GM19467 (cell line): ENCODE measurements around the gene DUSP16.
"Not testable (repeated sequence)": the region's sequence is repeated elsewhere in the genome, so short reads cannot be mapped to it uniquely, and the experiment has no call there.

Experiments
- ATAC-seq: cut with Tn5 transposase; IDR thresholded peaks from one replicate; pipeline ENCODE4 v1.9.1; 2021; ENCODE audit warnings: mild to moderate bottlenecking, moderate library complexity; ENCODE audit not compliant: unreplicated experiment

DUSP16 gene

DNA sequence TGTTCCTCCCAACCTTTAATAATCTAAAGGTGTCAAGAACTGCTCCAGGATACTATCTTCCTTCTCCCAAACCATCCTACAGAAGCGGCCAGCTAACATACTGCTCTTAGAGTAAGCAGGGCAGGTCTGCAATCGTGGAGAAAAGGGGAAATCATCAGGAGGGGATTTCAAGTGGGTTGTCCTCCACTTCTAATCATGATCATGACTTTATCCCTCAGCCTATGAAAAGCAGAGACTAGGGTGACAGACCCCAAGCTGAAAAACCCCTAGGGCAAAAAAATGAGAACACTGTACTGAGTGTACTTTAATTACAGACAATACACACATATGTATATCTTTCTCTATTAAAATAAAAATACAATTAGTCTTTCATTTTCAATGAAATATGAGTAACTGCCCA is 13.9 kb downstream of the DUSP16 start:
- no peak for ATAC-seq

DNA sequence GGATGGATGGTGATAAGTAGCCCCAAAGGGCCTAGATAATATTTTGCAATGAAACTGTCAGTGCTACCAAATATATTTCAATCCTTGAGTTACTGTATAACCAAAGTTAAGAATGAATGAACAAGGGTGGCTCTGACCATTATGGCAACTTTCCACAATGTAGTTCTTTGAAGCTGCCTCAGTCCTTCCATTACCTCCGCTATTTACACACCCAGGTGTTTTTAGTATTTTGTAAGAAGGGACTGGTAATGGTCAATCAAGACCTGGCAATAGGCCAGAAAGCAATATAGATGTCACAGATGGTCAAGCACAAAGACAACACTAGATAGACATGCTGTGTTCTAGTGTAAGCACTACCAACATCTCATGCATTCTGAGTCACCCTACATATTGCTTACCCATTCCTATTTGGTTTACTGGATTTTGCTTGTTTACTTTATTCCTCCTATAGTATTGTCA is 16.3 kb downstream of the DUSP16 start:
- no peak for ATAC-seq

DNA sequence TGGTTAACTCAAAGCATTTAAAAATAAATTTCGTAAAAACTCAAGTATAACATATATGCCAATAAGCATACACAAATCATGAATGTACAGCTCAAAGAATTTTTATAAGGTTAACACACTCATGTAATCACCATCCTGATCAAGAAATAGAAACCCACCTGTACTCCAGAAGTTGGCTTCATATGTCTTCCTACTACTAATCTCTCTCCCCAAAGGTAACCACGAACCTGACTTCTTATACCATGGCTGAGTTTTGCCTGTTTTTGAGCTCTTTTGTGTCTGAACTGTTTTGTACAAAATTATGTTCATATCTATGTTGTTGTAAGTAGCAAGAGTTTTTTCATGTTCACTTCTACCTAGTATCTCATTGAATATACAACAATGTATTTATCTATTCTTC is 18.7 kb downstream of the DUSP16 start:
- no peak for ATAC-seq

DNA sequence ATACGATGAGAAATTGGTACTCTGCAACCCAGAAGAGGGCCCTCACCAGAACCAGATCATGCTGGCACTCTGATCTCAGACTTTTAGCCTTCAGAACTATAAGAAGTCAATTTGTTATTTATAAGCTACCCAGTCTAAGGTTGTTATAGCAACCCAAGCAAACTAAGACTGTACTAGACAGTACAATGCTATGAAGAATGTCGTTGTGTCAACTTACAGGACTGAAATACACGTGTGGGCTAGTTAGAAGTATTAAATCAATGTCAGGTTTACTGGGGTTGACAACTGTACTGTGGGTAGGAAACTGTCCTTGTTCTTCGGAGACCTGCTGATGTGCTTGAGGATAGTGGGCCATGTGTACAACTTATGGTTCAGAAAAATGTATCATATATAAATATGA is 19.7 kb downstream of the DUSP16 start:
- ATAC-seq, result no peak

DNA sequence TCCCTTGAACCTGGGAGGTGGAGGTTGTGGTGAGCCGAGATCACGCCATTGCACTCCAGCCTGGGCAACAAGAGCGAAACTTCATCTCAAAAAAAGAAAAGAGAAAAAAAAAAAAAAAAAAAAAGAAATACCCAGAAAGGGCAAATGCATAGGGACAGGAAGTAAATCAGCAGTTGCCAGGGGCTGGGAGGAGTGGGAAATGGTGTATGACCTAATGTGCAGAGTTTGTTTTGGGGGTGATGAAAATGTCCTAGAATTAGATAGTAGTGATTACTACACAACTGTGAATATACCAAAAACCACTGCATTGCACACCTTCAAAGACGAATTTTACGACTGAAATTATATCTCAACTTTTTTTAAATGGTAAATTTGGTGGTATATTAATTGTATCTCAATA is 20.4 kb downstream of the DUSP16 start:
- ATAC-seq, result no peak

DNA sequence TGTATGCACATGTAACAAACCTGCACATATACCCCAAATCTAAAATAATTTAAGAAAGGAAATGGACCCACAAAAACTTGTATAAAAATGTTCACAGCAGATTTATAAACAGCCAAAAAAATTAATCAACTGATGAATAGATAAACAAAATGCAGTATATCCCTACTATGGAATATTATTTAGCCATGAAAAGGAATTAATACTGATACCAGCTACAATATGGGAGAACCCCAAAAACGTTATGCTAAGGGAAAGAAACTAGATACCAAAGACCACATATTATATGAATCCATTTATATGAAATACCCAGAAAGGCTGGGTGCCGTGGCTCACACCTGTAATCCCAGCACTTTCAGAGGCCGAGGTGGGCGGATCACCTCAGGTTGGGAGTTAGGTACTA is 20.9 kb downstream of the DUSP16 start:
- no peak for ATAC-seq

DNA sequence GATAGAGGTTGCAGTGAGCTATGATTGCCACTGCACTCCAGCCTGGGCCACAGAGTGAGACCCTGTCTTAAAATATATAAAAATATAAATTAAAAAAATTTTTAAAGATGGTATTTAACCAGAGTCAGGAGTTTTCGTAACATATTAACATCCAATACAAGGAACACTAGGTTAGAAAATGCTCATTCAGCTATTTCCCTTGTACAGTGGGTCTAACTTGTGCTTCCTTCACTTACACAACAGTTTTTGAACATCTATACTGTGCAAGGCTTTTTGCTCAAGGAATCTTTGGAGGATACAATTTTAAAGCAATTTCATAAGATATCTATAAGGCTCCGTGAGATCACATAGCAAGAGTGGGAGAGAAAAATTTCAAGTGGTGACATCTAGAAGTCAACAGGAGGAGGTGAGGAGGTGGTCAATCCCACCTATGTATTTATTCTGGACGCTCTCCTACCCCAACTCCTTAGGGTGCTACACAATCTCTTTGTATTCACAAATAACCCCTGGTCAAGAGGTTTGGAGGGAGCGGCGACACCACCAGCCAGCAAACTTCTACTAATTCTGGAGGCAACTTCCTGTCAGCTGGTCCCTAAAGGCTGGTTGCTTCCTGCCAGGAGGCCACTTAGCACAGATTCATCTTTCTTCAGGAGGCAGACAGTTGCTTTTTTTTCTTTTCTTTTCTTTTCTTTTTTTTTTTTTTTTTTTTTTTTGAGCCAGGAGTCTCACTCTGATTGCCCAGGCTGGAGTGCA is 22.2 kb downstream of the DUSP16 start:
- ATAC-seq, result no peak

DNA sequence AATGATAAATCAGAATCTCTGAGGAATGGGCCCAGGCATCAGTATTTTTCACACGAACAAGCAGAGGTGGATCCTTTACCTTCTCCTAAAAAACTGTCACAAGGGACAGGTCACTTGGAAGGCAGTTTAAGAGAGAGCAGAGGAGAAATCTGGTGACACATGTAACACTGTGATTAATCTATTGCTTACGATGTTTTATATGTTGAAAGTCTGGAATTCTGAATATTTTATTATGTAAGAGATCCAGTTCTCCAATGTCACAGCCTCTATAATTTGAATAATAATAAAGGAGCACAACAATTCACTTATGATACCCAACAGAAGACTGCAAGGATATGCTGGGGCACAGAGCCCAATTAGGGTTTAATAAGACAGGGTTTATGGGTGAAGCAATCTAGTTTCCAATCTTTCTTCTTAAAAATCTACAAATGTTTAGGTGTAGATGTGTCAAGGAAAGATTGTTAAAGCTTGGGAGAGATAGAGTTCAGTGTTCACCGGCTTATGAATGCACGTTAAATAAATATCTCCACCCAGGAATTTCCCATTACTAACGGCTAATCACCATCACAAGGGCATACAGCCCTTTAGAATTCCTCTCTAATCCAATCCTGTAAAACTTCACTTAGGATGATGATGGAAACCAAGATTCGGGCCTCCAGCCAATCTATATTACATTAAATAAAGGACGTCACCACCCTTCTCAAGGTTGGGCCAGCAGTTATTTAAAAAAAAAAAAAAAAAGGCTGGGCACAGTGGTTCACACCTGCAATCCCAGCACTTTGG is 23.4 kb downstream of the DUSP16 start:
- ATAC-seq, result no peak

DNA sequence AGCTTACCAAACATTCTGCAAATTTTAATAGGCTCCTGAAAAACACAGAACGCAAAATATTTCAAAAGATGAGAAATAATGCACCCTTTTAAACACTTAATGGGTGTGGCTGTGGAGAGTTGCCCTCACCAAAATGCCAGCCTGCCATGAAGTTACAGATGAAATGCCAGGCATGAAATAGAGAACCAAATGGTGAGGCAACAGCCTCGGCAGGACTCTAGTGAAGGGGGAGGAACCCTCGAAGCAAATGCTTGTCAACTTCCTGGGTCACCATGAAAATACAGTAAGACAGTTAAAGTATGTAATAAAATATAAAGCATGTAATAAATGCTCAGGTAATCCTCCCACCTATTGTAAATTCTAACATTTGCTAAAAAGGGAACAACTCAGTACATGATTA is 24.1 kb downstream of the DUSP16 start:
- no peak for ATAC-seq

DNA sequence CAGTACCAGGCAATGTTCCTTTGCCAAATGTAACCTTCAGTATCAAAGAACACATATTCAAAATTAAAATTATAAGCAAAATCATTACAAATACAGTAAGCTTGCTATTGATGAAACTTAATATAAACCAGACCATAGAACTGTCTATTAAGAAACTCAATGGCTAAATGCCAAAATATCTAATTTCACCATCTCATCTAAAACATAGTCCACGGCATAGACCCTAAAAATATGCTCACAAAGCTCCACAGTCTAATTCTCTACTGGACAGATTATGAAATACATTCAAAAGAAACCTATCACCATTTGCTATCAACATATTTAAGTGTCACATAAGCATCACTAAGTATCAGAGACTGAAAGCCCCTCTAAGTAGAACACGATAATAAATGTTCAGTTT is 25.2 kb downstream of the DUSP16 start:
- no peak for ATAC-seq

DNA sequence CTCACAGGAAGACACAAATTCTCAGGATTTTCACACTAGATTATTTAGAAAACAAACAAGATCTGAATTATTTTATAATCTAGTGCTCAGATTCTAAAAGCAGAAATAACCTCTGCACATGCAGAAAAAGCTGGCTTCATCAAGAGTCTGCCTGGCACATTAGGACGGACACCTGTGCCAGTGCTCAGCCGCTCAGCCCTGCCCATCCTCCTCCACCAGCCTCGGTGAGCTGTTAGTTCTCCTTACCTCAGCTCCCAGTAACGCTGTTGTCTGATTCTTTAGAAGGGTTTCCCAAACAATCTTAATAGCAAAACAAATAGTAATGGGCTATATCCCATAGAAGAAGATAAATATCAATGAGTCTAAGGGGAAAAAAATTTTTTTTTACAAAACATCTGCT is 27.7 kb downstream of the DUSP16 start:
- ATAC-seq, result no peak

DNA sequence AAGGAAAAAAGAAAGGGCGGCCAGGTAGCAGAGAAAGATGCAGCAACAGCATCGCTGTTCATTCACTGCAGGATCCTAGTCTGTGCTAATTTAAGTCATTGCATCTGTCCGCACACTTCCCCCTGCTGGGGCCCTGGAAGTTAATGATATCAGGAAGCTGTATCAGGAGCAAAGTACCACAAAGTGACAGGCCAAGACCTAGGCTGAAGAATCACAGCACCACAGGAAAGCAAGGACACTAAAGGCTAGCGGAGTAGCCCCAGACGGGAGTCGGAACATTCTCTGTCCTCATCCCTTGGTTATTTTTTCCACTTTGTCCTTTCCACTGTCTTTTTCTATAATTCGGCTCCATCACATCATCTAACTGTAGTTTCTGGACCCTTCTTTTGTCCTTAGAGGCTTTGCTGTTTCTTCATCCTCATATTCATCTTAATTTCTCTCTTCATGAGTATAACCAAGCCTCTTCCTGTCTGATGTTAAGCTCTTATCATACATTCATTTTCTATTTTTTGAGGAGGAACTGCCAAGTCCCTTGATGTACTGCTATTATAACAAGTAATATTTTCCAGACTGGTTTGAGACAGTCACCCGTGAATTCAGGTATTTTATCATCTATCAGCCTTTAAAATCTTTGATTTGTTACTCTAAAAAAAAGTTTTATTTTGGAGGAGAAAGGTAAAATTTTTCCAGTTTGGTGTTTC is 28.3 kb downstream of the DUSP16 start:
- no peak for ATAC-seq

DNA sequence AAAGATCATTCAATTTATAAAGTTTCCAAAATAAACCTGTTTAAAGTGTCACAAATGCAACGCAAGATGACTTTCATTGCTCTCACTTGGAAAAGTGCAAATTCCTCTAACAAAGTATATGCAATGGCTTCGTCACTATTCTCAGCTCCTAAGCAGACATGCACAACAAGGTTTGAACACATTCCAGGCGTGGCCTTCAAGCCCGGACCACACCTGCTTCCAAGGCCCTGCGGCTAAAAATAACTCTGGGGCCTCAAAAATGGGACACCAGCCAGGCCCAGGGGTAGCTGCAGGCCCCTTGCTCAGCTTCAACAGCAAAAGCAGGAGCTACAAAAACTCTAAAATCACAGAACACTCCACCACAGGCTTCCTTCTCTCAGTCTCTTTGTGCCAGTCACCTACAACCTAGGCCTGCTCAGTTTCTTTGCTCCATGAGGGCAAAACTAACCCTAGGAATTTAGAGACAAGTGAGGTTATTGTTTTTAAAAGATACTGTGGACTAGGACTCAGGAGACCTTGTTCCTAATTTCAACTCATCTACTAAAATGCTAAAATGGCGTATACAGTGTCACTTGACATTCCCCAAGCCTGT is 29.3 kb downstream of the DUSP16 start:
- no peak for ATAC-seq

DNA sequence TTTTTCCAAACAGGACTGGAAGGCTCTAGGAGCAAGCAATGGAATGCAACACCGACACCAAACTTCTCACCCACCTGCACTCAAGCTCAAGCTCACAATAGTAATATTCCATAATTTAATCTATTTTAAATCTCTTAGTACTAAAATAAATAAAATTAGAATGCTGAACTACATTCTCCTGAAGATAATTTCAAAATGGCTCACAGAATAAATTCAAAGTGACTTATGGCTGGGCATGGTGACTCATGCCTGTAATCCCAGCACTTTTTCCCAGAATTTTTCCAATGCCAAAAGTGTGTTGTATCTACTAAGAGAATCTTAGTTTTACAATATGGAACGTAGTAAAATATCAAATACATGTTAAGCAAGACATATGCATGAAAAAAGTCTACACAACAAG is 31.5 kb downstream of the DUSP16 start:
- ATAC-seq, result no peak

DNA sequence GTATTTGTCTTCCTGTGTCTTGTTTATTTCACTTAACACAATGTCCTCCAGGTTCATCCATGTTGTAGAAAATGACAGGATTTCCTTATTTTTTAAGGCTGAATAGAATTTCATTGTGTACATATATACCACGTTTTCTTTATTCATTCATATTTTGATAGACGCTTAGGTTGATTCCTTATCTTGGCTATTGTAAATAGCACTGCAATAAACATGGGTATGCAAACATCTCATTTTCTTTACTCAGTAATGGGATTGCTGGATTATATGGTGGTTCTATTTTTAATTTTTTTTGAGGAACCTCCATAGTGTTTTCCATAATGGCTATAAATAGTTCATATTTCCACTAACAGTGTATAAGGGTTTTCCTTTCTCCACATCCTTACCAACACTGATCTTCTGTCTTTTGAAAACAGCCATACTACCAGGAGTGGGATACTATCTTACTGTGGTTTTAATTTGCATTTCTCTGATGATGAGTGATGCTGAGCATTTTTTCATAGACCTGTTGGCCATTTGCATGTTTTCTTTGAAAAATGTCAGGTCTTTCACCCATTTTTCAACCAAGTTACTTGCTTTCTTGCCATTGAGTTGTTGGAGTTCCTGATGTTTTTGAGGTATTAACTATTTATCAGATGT is 32.8 kb downstream of the DUSP16 start:
- ATAC-seq, result no peak

DNA sequence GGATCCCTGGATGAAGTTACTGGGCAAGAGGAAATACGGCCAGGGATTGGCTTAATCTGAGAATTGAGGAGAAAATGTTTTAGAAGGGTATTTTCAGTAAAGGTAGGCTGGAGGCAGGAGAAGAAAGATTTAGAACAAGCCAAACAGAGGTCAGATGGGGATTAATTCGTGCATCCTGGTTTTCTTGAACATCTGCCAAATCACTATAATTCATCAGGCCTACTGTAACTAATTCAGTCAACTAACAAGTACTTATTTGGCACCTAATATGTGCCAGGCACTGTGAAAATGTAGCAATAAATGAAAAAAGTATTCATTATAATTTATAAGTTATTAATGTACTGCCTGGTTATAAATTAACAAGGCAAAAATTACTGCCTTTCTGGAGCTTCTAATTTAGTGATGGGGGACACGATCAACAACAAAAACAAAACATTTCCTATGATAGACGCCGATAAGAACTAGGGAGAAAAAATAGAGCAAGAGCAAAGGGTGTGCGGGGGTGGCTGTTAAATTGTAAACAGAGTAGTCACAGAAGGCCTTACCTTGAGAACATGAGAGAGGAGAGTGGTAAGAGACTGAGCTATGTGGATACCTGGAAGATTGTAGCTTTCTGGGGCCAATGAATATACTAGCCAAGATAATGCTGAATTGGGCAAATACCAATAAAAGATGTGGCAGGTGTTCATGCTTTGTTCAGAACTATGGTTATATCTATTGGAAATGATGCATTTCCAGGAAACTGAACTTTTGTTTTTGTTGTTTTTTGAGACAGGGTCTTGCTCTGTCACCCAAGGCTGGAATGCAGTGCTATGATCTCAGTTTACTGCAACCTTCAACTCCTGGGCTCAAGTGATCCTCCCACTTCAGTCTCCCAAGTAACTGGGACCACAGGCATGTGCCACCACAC is 34.0 kb downstream of the DUSP16 start:
- ATAC-seq, result no peak

DNA sequence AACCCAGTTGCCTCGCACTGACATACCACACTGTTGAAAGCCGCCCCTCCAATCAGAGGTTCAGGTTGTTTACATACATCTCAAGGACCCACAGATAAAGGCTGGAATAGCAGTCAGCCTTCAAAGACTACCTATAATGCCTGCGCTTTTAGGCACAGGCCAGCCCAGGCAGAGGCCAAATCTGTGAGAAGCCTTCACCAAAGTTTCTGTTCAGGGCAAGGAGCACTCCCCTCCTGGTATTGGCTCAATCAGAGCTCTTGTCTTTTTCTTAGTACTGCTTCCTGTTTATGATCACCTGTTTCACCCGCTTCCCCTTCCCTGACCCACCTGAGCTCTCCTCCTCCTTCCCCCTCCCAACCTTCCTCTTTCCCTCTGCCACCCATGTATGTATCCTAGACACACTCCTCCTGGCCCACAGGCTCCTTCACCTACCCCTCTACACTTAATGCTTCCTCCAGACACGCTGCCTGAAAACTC is 34.8 kb downstream of the DUSP16 start:
- ATAC-seq, result no peak

DNA sequence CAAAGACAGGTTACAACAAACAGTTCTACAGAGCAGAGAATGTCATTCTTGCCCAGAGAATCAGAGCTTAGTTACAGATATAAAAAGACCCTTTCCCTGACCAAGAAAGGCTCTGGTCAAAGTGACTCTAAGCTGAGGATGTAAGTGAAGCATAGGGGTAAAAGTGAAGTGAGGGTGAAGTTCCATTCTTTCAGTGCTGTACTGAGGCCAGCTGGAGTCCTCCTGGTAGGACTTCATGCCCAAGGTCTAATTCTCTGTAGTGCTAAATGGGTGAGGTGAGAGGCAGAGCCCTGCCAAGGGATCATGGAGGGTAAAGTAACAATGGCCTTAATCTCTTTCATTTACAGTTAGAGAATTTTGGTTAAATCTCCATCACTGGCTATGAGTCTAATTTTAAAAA is 38.5 kb downstream of the DUSP16 start:
- no peak for ATAC-seq

DNA sequence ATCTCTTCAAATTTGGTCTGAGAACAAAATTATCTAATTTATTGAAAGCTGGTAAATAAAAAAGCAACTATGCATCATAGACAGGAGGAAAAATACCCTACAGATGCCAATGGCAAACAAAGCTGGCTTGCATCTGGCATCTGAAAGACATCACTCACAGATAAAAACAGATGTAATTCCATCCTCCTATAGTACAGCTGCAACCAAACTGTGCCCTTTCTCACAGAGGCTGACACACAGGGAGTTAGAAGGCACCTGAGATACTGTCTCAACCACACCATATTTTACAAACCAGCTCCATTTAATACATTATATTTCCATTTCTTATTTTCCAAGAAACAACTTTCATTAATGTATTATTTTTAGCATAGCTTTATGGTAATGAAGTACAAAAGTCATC is 39.4 kb downstream of the DUSP16 start:
- ATAC-seq, result no peak

DNA sequence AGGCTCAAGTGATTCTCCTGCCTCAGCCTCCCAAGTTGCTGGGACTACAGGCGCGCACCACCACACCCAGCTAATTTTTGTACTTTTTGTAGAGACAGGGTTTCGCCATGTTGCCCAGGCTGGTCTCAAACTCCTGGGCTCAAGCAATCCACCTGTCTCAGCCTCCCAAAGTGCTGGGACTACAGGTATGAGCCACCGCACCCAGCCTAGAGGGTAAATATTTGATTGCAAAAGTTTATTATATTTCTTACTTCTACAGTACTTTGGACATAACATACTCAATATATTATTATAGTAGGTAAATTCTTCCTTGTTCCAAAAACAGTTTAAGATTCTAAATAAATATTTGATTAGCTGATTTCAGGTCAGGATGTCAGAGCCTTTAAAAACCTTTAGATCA is 40.0 kb downstream of the DUSP16 start:
- ATAC-seq, result not testable (repeated sequence)
